Measurements from ENCODE around the gene EQTN.

DNA sequence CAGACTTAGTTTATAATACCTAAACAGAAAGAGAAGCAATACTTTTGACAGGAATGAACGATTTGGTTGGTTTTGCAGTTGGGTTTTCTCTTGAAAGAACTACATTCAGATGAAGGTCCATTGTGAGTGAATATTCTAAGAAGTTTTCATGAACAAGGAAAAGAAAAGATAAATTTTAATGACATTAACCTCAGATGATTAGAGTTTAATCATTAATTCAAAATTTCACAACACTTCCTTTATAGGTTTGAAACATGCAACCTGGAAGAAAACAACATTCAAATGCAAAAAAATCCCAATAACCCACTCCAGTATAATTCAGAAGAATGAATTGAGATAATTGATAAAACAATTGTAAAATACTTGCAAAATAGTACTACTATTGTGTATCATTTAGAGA, 23.8 kb downstream of the EQTN start:
- TF ChIP-seq ZNF274 (IDR thresholded peaks at IDR 0.05; ENCODE audit: low read depth, low read length): no peak
- no peak for TF ChIP-seq CTCF (IDR thresholded peaks at IDR 0.05 in 2 of 3, conservative IDR thresholded peaks at IDR 0.05 in 1 of 3; ENCODE audit: borderline replicate concordance in 1 of 3, insufficient read depth in 1 of 3, low read depth in 2 of 3, low read length in 2 of 3)

All from HCT116 (cell line).